WTC11 (cell line): ENCODE results near the gene MBD6. TPM values are rescaled to one million over a fixed set of nuclear protein-coding genes. Genes with fewer than 3 reads are reported as not detected.

Source experiments
- ATAC-seq: fragments of 200-7000 bp; cut with Tn5 transposase; 2 replicates; pipeline ENCODE4 v1.10.0; 2021; ENCODE audit warnings: mild to moderate bottlenecking, moderate library complexity
- CTCF ChIA-PET: fragments of 300-600 bp; sonication (Branson Sonifier 250); formaldehyde crosslinking; loops from one replicate; lab custom pipeline; 2021; ENCODE audit warnings: antibody characterized with exemption; lab: Charles Lee
- POLR2A ChIA-PET: fragments of 350-600 bp; sonication (Branson Sonifier 250); formaldehyde crosslinking; loops from one replicate; lab custom pipeline; 2021; ENCODE audit warnings: antibody characterized with exemption; lab: Charles Lee
- DNase-seq: peaks from one replicate; pipeline ENCODE4 v3.0.0; 2021; ENCODE audit warnings: low spot score
- H3K27ac Mint-ChIP-seq: 2 replicates; pipeline ENCODE4 v1.8.0; 2021; ENCODE audit warnings: mixed read lengths
- H3K27me3 Mint-ChIP-seq: 2 replicates; pipeline ENCODE4 v1.8.0; 2021; ENCODE audit warnings: low read depth, mild to moderate bottlenecking, moderate library complexity, mixed read lengths
- H3K36me3 Mint-ChIP-seq: 2 replicates; pipeline ENCODE4 v1.8.0; 2021; ENCODE audit warnings: mixed read lengths
- H3K4me1 Mint-ChIP-seq: 2 replicates; pipeline ENCODE4 v1.8.0; 2022; ENCODE audit warnings: mixed read lengths
- H3K4me3 Mint-ChIP-seq: 2 replicates; pipeline ENCODE4 v1.8.0; 2021; ENCODE audit warnings: mild to moderate bottlenecking, moderate library complexity, mixed read lengths
- H3K9me3 Mint-ChIP-seq: 2 replicates; pipeline ENCODE4 v1.8.0; 2021; ENCODE audit warnings: mixed read lengths
- ARID4B ChIP-seq: sonication (generic); formaldehyde crosslinking; IDR thresholded peaks from 2 replicates; pipeline ENCODE4 v1.8.0; 2023; ENCODE audit warnings: missing genetic modification reagents, mild to moderate bottlenecking, borderline replicate concordance
- ATF2 ChIP-seq: sonication (generic); formaldehyde crosslinking; IDR thresholded peaks from 2 replicates; pipeline ENCODE4 v1.8.1; 2022; ENCODE audit warnings: low read depth, missing genetic modification reagents, borderline replicate concordance
- CREM ChIP-seq: sonication (generic); formaldehyde crosslinking; IDR thresholded peaks from 2 replicates; pipeline ENCODE4 v1.8.1; 2022; ENCODE audit warnings: mild to moderate bottlenecking, missing genetic modification reagents, moderate library complexity
- ELF4 ChIP-seq: sonication (generic); formaldehyde crosslinking; IDR thresholded peaks from 2 replicates; pipeline ENCODE4 v1.8.1; 2022; ENCODE audit warnings: low read depth, mild to moderate bottlenecking, moderate library complexity, missing genetic modification reagents
- EMX1 ChIP-seq: fragments of 250-450 bp; sonication (Bioruptor Pico); IDR thresholded peaks from 2 replicates; pipeline ENCODE4 v1.8.0; 2021; ENCODE audit warnings: mild to moderate bottlenecking
- GABPB1 ChIP-seq: sonication (generic); formaldehyde crosslinking; IDR thresholded peaks from 2 replicates; pipeline ENCODE4 v1.8.1; 2023; ENCODE audit warnings: mild to moderate bottlenecking, missing genetic modification reagents
- OVOL2 ChIP-seq: fragments of 250-450 bp; sonication (Bioruptor Pico); IDR thresholded peaks from 2 replicates; pipeline ENCODE4 v1.9.0; 2021; ENCODE audit warnings: mild to moderate bottlenecking, borderline replicate concordance
- PRRX2 ChIP-seq: fragments of 250-450 bp; sonication (Bioruptor Pico); IDR thresholded peaks from 2 replicates; pipeline ENCODE4 v1.8.0; 2021; ENCODE audit warnings: mild to moderate bottlenecking
- ZNF263 ChIP-seq: sonication (generic); formaldehyde crosslinking; IDR thresholded peaks from 2 replicates; pipeline ENCODE4 v1.8.1; 2022; ENCODE audit warnings: low read depth, mild to moderate bottlenecking, moderate library complexity, missing genetic modification reagents
- total RNA-seq: library from RNA; stranded (reverse); gene quantifications from 3 replicates; pipeline ENCODE4 v1.2.3, GENCODE V29; 2021
- TF ChIP-seq, protein P1 (sequence below): sonication (generic); formaldehyde crosslinking; IDR thresholded peaks from 2 replicates; pipeline ENCODE4 v1.8.1; 2023; ENCODE audit warnings: mild to moderate bottlenecking, missing genetic modification reagents, borderline replicate concordance
- TF ChIP-seq, protein P2 (sequence below): sonication (generic); formaldehyde crosslinking; IDR thresholded peaks from 2 replicates; pipeline ENCODE4 v1.8.1; 2022; ENCODE audit warnings: low read depth, mild to moderate bottlenecking, moderate library complexity, missing genetic modification reagents, borderline replicate concordance
- TF ChIP-seq, protein P3 (sequence below): fragments of 250-450 bp; sonication (Bioruptor Pico); IDR thresholded peaks from 2 replicates; pipeline ENCODE4 v2.1.2; 2022; ENCODE audit warnings: mild to moderate bottlenecking, moderate library complexity
- TF ChIP-seq, protein P4 (sequence below): fragments of 250-450 bp; sonication (Bioruptor Pico); IDR thresholded peaks from 2 replicates; pipeline ENCODE4 v1.9.0; 2021; ENCODE audit warnings: mild to moderate bottlenecking, borderline replicate concordance

MBD6 gene
- total RNA-seq, 1 experiment from 2014 or later = 46.3 TPM

GRCh38 chr12:57474862-57475261 lies 47.8 kb upstream of the MBD6 start:
- H3K9me3 Mint-ChIP-seq = no peaks in the 10 kb centered on the region
- H3K4me3 Mint-ChIP-seq = peak overlapping the region; percentile 77
- ChIA-PET POLR2A (interaction anchor here (0.5 to 1.7 kb wide), 5 partner anchors 14 to 722 kb away, joined by 3 to 6 read pairs (median 3); no protein-coding TSS in a partner anchor), CTCF (interaction anchor here (0.6 to 5.0 kb wide), 22 partner anchors 9 to 387 kb away, joined by 3 to 88 read pairs (median 4); partner anchors contain the start of genes ARHGEF25, GLI1, INHBE and LRP1)
- H3K27me3 Mint-ChIP-seq = peaks cover 89% of the 10 kb centered on the region
- no peak for TF ChIP-seq OVOL2 (CRISPR knock-in tag)
- TF ChIP-seq, protein P1, sequence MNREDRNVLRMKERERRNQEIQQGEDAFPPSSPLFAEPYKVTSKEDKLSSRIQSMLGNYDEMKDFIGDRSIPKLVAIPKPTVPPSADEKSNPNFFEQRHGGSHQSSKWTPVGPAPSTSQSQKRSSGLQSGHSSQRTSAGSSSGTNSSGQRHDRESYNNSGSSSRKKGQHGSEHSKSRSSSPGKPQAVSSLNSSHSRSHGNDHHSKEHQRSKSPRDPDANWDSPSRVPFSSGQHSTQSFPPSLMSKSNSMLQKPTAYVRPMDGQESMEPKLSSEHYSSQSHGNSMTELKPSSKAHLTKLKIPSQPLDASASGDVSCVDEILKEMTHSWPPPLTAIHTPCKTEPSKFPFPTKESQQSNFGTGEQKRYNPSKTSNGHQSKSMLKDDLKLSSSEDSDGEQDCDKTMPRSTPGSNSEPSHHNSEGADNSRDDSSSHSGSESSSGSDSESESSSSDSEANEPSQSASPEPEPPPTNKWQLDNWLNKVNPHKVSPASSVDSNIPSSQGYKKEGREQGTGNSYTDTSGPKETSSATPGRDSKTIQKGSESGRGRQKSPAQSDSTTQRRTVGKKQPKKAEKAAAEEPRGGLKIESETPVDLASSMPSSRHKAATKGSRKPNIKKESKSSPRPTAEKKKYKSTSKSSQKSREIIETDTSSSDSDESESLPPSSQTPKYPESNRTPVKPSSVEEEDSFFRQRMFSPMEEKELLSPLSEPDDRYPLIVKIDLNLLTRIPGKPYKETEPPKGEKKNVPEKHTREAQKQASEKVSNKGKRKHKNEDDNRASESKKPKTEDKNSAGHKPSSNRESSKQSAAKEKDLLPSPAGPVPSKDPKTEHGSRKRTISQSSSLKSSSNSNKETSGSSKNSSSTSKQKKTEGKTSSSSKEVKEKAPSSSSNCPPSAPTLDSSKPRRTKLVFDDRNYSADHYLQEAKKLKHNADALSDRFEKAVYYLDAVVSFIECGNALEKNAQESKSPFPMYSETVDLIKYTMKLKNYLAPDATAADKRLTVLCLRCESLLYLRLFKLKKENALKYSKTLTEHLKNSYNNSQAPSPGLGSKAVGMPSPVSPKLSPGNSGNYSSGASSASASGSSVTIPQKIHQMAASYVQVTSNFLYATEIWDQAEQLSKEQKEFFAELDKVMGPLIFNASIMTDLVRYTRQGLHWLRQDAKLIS (CRISPR knock-in tag) = no peak
- TF ChIP-seq ZNF263 (CRISPR knock-in tag) = no peak
- TF ChIP-seq, protein P2, sequence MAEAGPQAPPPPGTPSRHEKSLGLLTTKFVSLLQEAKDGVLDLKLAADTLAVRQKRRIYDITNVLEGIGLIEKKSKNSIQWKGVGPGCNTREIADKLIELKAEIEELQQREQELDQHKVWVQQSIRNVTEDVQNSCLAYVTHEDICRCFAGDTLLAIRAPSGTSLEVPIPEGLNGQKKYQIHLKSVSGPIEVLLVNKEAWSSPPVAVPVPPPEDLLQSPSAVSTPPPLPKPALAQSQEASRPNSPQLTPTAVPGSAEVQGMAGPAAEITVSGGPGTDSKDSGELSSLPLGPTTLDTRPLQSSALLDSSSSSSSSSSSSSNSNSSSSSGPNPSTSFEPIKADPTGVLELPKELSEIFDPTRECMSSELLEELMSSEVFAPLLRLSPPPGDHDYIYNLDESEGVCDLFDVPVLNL (CRISPR knock-in tag) = no peak
- TF ChIP-seq GABPB1 (CRISPR knock-in tag) = no peak
- TF ChIP-seq PRRX2 (CRISPR knock-in tag) = no peak
- no peak for TF ChIP-seq EMX1 (CRISPR knock-in tag)
- no peak for TF ChIP-seq ATF2 (CRISPR knock-in tag)
- no peak for TF ChIP-seq CREM (CRISPR knock-in tag)
- TF ChIP-seq ELF4 (CRISPR knock-in tag) = no peak
- TF ChIP-seq, protein P3, sequence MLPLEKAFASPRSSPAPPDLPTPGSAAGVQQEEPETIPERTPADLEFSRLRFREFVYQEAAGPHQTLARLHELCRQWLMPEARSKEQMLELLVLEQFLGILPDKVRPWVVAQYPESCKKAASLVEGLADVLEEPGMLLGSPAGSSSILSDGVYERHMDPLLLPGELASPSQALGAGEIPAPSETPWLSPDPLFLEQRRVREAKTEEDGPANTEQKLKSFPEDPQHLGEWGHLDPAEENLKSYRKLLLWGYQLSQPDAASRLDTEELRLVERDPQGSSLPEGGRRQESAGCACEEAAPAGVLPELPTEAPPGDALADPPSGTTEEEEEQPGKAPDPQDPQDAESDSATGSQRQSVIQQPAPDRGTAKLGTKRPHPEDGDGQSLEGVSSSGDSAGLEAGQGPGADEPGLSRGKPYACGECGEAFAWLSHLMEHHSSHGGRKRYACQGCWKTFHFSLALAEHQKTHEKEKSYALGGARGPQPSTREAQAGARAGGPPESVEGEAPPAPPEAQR = no peak
- TF ChIP-seq, protein P4, sequence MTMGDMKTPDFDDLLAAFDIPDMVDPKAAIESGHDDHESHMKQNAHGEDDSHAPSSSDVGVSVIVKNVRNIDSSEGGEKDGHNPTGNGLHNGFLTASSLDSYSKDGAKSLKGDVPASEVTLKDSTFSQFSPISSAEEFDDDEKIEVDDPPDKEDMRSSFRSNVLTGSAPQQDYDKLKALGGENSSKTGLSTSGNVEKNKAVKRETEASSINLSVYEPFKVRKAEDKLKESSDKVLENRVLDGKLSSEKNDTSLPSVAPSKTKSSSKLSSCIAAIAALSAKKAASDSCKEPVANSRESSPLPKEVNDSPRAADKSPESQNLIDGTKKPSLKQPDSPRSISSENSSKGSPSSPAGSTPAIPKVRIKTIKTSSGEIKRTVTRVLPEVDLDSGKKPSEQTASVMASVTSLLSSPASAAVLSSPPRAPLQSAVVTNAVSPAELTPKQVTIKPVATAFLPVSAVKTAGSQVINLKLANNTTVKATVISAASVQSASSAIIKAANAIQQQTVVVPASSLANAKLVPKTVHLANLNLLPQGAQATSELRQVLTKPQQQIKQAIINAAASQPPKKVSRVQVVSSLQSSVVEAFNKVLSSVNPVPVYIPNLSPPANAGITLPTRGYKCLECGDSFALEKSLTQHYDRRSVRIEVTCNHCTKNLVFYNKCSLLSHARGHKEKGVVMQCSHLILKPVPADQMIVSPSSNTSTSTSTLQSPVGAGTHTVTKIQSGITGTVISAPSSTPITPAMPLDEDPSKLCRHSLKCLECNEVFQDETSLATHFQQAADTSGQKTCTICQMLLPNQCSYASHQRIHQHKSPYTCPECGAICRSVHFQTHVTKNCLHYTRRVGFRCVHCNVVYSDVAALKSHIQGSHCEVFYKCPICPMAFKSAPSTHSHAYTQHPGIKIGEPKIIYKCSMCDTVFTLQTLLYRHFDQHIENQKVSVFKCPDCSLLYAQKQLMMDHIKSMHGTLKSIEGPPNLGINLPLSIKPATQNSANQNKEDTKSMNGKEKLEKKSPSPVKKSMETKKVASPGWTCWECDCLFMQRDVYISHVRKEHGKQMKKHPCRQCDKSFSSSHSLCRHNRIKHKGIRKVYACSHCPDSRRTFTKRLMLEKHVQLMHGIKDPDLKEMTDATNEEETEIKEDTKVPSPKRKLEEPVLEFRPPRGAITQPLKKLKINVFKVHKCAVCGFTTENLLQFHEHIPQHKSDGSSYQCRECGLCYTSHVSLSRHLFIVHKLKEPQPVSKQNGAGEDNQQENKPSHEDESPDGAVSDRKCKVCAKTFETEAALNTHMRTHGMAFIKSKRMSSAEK (CRISPR knock-in tag) = no peak
- TF ChIP-seq ARID4B (CRISPR knock-in tag) = no peak
- H3K36me3 Mint-ChIP-seq = no peaks in the 10 kb centered on the region
- H3K4me1 Mint-ChIP-seq = peaks cover 31% of the 10 kb centered on the region
- no peak overlapping the region for H3K27ac Mint-ChIP-seq
- ATAC-seq (no peak; the same call in 1 of the 2 replicates), DNase-seq (no peak)
